Tibial nerve (tissue), 4 donors: ENCODE data around the gene APOL6. TPM values are rescaled to one million over a fixed set of nuclear protein-coding genes. Genes with fewer than 3 reads are reported as not detected.

ENCODE experiments used
- DNase-seq, 2 donors: peaks; one replicate each; pipeline ENCODE4 v3.0.0-alpha.2; 2019; ENCODE audit warnings: low spot score in 2 of 2
- H3K27ac ChIP-seq, 4 donors: fragments of 200-600 bp; sonication (generic) in 3 of 4; one replicate each; pipeline ENCODE4 v1.5.1; 2017 to 2019; ENCODE audit warnings: mild to moderate bottlenecking in 1 of 4
- H3K27me3 ChIP-seq, 2 donors: fragments of 200-600 bp; sonication (generic) in 1 of 2; one replicate each; pipeline versions ENCODE4 v1.5.1 to v1.6.0; 2017 to 2019
- H3K36me3 ChIP-seq, 3 donors: fragments of 200-600 bp; sonication (generic); one replicate each; pipeline ENCODE4 v1.5.1; 2018 to 2019
- H3K4me1 ChIP-seq, 4 donors: fragments of 200-600 bp; sonication (generic) in 3 of 4; one replicate each; pipeline ENCODE4 v1.5.1; 2017 to 2019
- H3K4me3 ChIP-seq, 4 donors: fragments of 200-600 bp; sonication (generic) in 3 of 4; one replicate each; pipeline ENCODE4 v1.5.1; 2017 to 2019; ENCODE audit warnings: mild to moderate bottlenecking in 1 of 4, moderate library complexity in 1 of 4
- H3K9me3 ChIP-seq, 4 donors: fragments of 200-600 bp; sonication (generic) in 3 of 4; one replicate each; pipeline ENCODE4 v1.5.1; 2017 to 2019
- EP300 ChIP-seq, 2 donors: sonication (generic); formaldehyde crosslinking; IDR thresholded peaks; one replicate each; pipeline ENCODE4 v1.6.1; 2017; ENCODE audit warnings: antibody characterized with exemption in 2 of 2, mild to moderate bottlenecking in 1 of 2
- POLR2A ChIP-seq, 2 donors: fragments of 450-650 bp; IDR thresholded peaks; one replicate each; pipeline ENCODE4 v1.6.1; 2017; ENCODE audit warnings: antibody characterized with exemption in 2 of 2, mild to moderate bottlenecking in 2 of 2, moderate library complexity in 2 of 2
- WGBS, 2 donors: methylation state at CpG; one replicate each; pipeline ENCODE4 v1.1.5; 2018; 5-methylcytosine and 5-hydroxymethylcytosine counted together
- total RNA-seq, 4 donors: library from RNA; depleted of rRNA; stranded (reverse); fragments of >200 nt; gene quantifications; one replicate each; pipeline ENCODE4 v1.1.0, GENCODE V29; 2016
- TF ChIP-seq, protein P1 (sequence below), 5 experiments: fragments of 200-600 bp in 3 of 5; fragments of 450-650 bp in 2 of 5; sonication (generic) in 3 of 5; IDR thresholded peaks; one replicate each; pipeline ENCODE4 v1.5.1; 2016 to 2019; ENCODE audit warnings: antibody characterized with exemption in 5 of 5, mild to moderate bottlenecking in 3 of 5, moderate library complexity in 2 of 5

Gene APOL6
- total RNA-seq, 4 donors from 2014 or later = 9.2 to 24.9 (median 19.6) TPM

DNA sequence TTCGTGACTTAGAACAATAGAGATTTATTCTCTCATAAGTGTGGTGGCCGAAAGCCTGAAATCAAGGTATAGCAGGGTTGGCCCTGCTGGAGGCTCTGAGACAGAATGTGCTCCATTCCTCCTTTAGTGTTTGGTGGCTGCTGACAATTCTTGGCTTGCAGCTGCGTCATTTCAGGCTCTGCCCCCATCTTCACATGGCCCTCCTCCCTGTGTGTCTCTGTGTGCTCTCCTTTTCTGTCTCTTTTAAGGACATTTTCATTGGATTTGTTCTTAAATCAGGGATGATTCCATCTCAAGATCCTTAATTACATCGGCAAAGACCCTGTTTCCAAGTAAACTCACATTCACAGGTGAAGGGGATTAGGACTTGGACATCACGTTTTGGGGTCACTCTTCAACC, 10.2 kb upstream of the APOL6 start:
- no peak for DNase-seq
- Histone ChIP-seq H3K9me3 (no peaks in the 10 kb centered on the region), H3K27ac (peak overlapping the region; percentile 40 to 90 (median 80)), H3K4me3 (no peak overlapping the region), H3K4me1 (peaks cover 0 to 29% (median 15%) of the 10 kb centered on the region in 4 donors), H3K36me3 (no peaks in the 10 kb centered on the region), H3K27me3 (no peaks in the 10 kb centered on the region)
- WGBS, 2 donors = 47 to 69% methylated on average over 5 of the region's 5 CpGs
- TF ChIP-seq POLR2A (IDR thresholded peaks at IDR 0.05) (no peak), EP300 (IDR thresholded peaks at IDR 0.05) (no peak)
- TF ChIP-seq, protein P1, sequence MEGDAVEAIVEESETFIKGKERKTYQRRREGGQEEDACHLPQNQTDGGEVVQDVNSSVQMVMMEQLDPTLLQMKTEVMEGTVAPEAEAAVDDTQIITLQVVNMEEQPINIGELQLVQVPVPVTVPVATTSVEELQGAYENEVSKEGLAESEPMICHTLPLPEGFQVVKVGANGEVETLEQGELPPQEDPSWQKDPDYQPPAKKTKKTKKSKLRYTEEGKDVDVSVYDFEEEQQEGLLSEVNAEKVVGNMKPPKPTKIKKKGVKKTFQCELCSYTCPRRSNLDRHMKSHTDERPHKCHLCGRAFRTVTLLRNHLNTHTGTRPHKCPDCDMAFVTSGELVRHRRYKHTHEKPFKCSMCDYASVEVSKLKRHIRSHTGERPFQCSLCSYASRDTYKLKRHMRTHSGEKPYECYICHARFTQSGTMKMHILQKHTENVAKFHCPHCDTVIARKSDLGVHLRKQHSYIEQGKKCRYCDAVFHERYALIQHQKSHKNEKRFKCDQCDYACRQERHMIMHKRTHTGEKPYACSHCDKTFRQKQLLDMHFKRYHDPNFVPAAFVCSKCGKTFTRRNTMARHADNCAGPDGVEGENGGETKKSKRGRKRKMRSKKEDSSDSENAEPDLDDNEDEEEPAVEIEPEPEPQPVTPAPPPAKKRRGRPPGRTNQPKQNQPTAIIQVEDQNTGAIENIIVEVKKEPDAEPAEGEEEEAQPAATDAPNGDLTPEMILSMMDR (IDR thresholded peaks at IDR 0.05) = no peak

DNA sequence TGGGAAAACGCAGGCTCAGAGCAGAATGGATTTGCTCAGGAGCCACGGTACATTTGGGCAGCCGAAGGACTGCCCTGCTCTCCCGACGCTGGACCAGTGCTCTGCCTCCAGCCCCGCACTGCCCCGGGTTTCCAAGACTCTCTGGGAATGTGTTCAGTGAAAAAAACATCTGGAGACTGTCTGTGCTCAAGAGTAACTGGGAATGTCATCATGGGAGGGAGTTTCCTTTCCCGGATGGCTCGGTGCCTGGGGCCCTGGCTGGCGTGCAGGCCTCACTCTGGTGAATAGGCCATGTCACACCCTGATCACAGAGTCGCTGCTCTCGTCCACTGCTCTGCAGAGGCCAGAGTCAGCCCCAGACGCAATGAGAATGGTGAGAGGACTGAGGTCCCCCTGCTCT, 9.8 kb upstream of the APOL6 start:
- TF ChIP-seq EP300 (IDR thresholded peaks at IDR 0.05) (peak in 1 of 2 donors; percentile 84), POLR2A (IDR thresholded peaks at IDR 0.05) (no peak)
- TF ChIP-seq, protein P1 (IDR thresholded peaks at IDR 0.05) = peak in 1 of 5 experiments; percentile 7
- no peaks in the 10 kb centered on the region for H3K9me3 ChIP-seq
- H3K27me3 ChIP-seq = no peaks in the 10 kb centered on the region
- WGBS, 2 donors = 19 to 22% methylated on average over 13 of the region's 13 CpGs
- no peaks in the 10 kb centered on the region for H3K36me3 ChIP-seq
- peak; percentile 72 to 81 for DNase-seq
- peaks cover 0 to 29% (median 15%) of the 10 kb centered on the region in 4 donors for H3K4me1 ChIP-seq
- H3K27ac ChIP-seq = peak overlapping the region; percentile 40 to 90 (median 80)
- no peak overlapping the region for H3K4me3 ChIP-seq

DNA sequence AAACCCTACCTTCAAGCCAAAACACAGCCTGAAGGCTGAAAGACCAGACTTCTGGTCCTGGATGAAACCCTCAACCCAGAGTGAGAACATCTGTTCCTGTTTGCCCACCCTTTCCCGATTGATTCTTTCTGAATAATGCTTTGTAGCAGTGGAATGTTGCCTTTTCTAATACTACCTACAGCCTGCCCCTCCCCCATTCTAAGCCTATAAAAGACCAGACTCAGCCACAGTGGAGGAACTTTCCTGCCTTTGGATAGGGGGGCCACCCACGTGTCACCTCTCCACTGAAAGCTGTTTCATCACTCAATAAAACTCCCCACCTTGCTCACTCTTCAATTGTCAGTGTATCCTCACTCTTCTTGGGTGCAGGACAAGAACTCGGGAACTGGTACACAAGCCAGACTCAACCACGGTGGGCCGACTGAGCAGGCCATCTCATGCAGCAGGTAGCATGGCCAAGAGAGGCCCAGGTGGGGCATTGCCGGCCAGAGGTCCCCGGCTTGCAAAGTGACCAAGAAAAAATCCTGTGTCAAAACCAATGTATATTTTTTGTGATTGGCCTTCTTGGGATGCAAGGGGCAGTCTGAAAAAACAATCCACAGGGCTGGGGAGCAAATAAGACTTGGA, 6.6 kb upstream of the APOL6 start:
- Histone ChIP-seq H3K36me3 (no peaks in the 10 kb centered on the region), H3K27me3 (no peaks in the 10 kb centered on the region), H3K27ac (no peak overlapping the region), H3K4me1 (peaks cover 0 to 42% (median 17%) of the 10 kb centered on the region in 4 donors), H3K9me3 (no peaks in the 10 kb centered on the region), H3K4me3 (no peak overlapping the region)
- TF ChIP-seq, protein P1 (IDR thresholded peaks at IDR 0.05) = no peak
- TF ChIP-seq POLR2A (IDR thresholded peaks at IDR 0.05) (no peak), EP300 (IDR thresholded peaks at IDR 0.05) (no peak)
- WGBS, 2 donors = 81% methylated on average over 7 of the region's 7 CpGs
- no peak for DNase-seq

DNA sequence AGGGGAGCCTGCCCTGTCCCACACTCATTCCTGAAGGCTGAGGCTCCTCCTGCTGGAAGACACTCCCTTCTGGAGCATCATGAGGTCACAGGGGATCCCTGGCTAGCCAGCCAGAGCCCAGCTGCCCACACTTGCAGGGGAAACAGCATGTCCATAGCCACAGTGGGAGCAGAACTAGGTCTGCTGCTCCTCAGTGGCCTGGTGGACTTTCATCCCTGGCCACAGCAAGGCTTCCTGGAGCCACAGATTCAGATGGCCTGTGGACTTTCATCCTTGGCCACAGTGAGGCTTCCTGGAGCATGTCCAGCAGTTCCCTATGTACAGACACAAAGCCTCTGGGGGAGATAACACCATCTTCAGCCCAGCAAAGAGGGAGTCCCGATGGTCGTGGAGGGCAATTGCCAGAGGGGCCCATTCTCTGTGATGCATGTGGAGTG, 5.9 kb upstream of the APOL6 start:
- TF ChIP-seq EP300 (IDR thresholded peaks at IDR 0.05) (no peak), POLR2A (IDR thresholded peaks at IDR 0.05) (no peak)
- TF ChIP-seq, protein P1 (IDR thresholded peaks at IDR 0.05) = no peak
- Histone ChIP-seq H3K36me3 (no peaks in the 10 kb centered on the region), H3K4me1 (peaks cover 0 to 47% (median 22%) of the 10 kb centered on the region in 4 donors), H3K9me3 (no peaks in the 10 kb centered on the region), H3K27me3 (no peaks in the 10 kb centered on the region), H3K4me3 (no peak overlapping the region), H3K27ac (no peak overlapping the region)
- 72 to 87% methylated on average over 2 of the region's 2 CpGs for WGBS, 2 donors
- no peak for DNase-seq

DNA sequence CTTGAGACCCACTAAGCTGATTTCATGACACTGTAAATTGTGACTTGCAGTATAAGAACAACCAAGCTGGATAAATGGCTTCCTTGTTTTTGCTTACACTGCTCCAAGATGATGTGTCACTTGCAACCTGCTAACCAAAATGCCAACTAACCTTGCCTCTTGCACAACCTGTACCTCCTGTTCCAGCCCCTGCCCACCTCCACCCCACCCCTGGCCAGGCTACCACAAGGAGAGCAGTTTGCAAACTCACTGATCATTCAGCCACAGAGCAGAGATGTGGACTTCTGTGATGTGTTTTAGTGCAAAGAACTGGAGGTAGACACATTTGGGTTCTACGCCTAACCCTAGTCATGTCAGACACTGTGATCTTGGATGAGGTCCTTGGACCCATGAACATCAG, 4.3 kb upstream of the APOL6 start:
- H3K27ac ChIP-seq = no peak overlapping the region
- H3K27me3 ChIP-seq = no peaks in the 10 kb centered on the region
- 93 to 100% methylated on average over 1 of the region's 1 CpG for WGBS, 2 donors
- H3K36me3 ChIP-seq = no peaks in the 10 kb centered on the region
- no peaks in the 10 kb centered on the region for H3K9me3 ChIP-seq
- peaks cover 0 to 41% (median 14%) of the 10 kb centered on the region in 4 donors for H3K4me1 ChIP-seq
- TF ChIP-seq POLR2A (IDR thresholded peaks at IDR 0.05) (no peak), EP300 (IDR thresholded peaks at IDR 0.05) (no peak)
- TF ChIP-seq, protein P1 (IDR thresholded peaks at IDR 0.05) = no peak
- H3K4me3 ChIP-seq = no peak overlapping the region
- no peak for DNase-seq
